NCI-H82 treated with DMSO at 0.1 percent for 48 hours (cell line): Measurements from ENCODE around the gene BCAM.
"Not testable (repeated sequence)": the region's sequence is repeated elsewhere in the genome, so short reads cannot be mapped to it uniquely, and the experiment has no call there.

Source experiments
- DNase-seq: peaks from one replicate; lab custom pipeline; 2025; ENCODE audit not compliant: unreplicated experiment; lab: John Stamatoyannopoulos, UW

The BCAM gene

DNA sequence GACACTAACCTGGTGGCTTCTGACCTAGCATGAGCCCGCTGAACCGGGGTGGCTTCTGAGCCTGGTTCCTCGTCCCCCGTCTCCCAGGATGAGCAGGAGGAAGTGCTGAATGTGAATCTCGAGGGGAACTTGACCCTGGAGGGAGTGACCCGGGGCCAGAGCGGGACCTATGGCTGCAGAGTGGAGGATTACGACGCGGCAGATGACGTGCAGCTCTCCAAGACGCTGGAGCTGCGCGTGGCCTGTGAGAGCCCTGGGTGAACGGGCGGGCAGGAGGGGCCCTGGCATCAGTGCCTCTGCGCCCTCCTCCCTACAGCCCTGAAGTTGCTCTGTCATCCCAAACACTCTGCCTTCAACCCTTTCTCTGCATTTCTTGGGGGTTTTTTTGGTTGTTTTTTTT lies 5.6 kb downstream of the BCAM start:
- no peak for DNase-seq

DNA sequence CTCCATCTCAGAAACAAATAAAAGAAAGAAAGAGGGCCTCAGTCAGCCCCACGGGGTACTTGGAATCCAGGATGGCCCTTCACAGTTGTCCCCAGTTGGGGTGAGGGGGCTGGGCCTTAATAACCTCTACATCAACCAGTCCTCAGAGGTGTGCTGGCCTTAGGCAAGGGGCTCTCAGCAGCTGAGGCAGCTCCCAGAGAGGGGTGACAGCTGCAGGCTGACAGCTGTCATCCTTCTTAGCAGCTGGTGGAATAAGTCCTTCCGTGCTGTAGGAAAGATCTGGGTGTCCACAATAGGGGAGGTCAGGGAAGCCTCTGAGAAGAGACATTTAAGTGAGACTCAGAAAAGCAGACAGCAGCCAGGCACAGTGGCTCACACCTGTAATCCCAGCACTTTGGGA lies 7.4 kb downstream of the BCAM start:
- peak; percentile 68 for DNase-seq

DNA sequence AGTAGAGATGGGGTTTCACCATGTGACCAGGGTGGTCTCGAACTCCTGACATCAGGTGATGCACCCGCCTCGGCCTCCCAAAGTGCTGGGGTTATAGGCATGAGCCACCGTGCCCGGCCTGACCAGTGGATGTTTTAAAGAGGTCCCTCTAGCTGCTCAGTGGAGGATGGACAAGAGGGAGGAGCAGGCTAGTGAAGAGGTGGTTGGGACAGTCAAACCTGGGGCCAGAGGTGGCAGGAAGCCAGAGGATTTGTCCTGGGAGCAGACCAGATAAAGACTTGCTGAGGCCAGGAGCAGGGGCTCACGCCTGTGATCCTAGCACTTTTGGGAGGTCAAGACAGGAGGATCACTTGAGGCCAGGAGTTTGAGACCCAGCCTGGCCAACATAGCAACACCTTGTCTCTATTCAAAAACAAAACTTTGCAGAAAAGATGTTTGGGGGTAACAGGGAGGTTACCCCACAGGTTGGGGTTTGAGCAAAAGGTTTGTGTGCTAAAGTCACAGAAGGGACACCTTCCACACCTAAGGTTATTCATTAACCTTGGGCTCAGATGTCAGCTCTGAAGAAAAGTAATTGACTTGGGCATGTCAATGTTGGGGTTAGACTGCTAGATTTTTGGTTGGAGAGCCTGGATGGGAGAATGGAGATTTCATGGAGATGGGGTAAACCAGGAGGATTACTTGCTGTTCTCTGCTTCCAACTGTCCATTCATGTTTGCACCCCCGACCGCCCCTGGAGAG lies 9.0 kb downstream of the BCAM start:
- no peak for DNase-seq

DNA sequence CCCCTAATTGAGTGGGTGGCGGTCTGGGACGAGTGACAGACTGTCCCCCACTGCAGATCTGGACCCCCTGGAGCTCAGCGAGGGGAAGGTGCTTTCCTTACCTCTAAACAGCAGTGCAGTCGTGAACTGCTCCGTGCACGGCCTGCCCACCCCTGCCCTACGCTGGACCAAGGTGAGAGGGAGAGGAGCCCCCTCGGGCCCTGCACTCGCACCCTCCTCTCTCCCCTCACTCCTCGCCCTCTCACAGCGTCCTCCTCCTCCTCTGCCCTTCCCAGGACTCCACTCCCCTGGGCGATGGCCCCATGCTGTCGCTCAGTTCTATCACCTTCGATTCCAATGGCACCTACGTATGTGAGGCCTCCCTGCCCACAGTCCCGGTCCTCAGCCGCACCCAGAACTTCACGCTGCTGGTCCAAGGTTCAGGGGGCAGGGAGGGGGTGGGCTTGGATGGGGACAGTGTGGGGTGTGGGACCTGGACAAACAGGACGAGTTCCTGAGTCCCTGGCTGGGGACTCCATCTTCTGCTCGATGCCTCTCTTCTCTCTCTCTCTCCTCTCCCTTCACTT lies 9.6 kb downstream of the BCAM start:
- DNase-seq, result no peak

DNA sequence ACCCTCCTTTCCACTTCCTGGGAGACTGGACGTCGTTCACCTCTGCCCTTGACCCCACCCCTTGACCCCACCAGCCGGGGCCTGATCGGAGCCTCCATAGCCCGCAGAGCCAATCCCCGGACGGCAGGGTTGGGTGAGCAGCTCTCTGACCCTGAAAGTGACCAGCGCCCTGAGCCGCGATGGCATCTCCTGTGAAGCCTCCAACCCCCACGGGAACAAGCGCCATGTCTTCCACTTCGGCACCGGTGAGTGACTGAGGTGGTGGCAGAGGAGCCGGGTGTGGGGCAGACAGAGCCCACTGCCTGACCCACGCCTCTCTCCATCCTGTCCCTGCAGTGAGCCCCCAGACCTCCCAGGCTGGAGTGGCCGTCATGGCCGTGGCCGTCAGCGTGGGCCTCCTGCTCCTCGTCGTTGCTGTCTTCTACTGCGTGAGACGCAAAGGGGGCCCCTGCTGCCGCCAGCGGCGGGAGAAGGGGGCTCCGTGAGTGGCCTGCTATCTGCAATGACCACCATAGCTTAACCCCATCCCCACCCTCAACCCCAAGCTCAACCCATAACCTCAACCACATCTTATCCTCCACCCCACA lies 10.4 kb downstream of the BCAM start:
- DNase-seq, result no peak

DNA sequence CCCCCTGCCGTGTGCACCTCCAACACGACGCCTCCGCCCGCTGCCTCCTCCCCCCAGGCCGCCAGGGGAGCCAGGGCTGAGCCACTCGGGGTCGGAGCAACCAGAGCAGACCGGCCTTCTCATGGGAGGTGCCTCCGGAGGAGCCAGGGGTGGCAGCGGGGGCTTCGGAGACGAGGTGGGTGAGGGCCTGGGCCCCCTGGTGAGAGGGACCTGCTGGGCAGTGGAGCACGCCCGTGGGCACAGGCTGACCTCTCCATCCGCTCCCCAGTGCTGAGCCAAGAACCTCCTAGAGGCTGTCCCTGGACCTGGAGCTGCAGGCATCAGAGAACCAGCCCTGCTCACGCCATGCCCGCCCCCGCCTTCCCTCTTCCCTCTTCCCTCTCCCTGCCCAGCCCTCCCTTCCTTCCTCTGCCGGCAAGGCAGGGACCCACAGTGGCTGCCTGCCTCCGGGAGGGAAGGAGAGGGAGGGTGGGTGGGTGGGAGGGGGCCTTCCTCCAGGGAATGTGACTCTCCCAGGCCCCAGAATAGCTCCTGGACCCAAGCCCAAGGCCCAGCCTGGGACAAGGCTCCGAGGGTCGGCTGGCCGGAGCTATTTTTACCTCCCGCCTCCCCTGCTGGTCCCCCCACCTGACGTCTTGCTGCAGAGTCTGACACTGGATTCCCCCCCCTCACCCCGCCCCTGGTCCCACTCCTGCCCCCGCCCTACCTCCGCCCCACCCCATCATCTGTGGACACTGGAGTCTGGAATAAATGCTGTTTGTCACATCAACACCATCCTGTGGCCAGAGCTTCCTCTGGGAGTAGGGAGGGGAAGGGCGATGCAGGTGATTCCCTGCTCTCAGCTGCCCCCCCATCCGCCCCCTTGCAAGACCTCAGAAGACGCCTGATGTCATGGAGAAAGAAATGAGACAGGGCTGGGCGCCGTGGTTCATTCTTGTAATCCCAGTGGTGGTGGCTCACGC lies 12.0 kb downstream of the BCAM start:
- no peak for DNase-seq

DNA sequence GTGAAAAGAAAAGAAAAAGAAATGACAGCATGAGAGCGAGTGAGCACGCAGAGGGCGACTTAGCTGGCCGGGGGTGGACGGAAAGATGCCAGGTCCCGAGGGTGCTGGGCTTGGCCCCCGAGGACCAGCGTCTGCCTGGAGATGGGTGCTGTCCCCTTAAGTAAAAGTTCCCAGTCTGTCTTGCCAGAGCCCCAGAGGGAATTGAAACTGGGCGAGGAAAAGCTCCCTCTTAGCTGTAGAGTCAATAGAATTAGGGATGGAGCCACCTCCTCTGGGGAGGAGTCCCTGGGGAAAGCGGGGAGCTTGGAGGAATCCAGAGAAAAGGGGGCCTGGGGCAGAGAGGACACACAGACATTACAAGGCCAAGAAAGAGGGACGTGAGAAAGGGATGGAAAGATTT lies 13.3 kb downstream of the BCAM start:
- DNase-seq, result no peak

DNA sequence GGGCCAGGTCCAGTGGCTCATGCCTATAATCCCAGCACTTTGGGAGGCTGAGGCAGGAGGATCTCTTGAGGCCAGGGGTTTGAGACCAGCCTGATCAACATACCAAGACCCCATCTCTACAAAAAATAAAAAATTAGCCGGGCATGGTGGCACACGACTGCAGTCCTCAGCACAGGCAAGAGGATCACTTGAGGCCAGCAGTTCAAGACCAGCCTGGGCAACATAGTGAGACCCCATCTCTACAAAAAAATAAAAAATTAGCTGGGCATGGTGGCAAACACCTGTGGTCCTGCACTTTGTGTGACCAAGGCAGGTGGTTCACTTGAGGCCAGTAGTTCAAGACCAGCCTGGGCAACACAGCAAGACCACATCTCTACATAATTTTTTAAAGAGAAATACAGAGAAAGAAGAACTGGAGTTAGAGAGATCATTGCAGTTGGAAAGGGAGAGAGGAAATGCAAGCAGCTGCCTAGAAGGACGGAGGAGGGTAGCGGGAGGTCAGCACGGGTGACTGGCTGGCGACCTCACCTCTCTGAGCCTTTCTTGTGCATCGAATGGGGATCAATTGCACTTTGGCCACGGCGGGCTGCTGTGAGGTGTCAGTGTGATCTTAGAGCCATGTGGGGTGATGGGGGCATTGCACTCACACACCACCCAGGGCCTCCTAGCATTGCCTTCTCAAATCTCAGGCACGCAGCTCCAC lies 13.9 kb downstream of the BCAM start:
- no peak for DNase-seq

DNA sequence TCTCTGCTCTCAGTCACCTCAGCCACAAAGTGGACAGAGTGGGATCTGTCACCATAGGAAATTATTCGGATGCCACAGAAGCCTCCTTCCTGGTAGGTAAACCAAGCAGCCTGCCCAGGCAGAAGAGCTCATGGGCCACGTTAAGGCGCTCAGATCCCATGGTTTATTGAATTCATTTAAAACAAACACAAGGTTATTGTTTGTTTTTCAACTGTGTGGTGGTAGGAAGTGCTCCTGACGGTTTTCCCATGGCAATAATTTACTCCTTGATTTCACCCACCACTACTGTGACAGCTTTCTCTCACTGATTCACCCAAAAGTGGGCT lies 14.4 kb downstream of the BCAM start:
- no peak for DNase-seq

DNA sequence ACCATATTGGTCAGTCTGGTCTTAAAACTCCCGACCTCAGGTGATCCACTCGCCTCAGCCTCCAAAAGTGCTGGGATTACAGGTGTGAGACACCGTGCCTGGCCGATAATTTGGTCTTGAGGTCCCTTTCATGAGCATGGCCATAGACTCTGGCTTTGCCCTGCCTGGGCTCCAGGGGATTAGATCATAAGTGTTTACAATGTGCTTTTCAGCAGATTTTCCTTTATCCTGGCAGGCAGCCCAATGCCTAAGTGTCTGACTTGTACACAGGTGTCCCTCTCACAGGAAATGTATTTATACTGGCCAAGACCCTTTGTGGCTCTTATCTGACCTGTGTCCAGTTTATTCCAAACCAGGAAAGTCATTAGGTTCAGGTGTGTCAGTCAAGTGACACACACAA lies 15.9 kb downstream of the BCAM start:
- DNase-seq, result peak; percentile 17

DNA sequence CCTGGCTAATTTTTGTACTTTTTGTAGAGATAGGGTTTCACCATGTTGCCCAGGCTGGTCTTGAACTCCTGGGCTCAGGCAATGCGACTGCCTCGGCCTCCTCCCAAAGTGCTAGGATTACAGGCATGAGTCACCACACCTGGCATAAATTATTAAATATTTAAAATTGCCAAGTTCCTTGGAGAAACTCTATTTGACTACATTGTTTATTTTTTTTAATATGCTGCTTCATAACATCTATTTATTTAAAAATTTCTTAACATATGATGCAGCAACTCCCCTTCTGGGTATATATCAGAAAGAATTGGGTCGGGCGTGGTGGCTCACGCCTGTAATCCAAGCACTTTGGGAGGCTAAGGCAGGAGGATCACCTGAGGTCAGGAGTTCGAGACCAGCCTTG lies 24.0 kb downstream of the BCAM start:
- not testable (repeated sequence) for DNase-seq

DNA sequence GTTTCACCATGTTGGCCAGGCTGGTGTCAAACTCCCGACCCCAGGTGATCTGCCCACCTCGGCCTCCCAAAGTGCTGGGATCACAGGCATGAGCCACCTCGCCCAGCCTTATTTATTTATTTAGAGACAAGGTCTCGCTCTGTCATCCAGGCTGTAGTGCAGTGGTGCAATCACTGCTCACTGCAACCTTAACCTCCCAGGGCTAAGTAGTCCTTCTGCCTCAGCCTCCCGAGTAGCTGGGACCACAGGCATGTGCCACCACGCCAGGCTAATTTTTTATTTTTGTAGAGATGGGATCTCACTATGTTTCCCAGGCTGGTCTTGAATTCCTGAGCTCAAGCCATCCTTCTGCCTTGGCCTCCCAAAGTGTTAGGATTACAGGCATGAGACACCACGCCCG lies 25.5 kb downstream of the BCAM start:
- DNase-seq, result not testable (repeated sequence)

DNA sequence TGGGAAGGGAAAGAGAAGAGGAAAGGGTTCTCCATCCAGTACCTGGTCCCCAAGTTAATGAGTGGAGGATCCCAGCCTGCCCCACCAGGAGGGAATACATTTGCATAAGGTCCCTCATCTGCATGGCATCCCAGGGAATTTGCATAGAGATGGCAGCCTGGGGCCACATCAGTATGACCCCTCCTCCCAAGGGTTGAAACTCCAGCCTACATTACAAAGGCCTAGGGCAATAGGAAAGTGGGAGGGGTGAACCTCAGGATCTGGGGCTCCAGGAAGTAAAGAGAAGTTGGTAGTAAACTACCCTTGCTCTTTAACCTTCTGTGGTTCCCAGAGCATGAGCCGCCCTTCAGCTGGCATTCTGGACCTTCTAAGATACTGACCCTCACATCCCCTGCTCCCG lies 30.4 kb downstream of the BCAM start:
- DNase-seq, result no peak

DNA sequence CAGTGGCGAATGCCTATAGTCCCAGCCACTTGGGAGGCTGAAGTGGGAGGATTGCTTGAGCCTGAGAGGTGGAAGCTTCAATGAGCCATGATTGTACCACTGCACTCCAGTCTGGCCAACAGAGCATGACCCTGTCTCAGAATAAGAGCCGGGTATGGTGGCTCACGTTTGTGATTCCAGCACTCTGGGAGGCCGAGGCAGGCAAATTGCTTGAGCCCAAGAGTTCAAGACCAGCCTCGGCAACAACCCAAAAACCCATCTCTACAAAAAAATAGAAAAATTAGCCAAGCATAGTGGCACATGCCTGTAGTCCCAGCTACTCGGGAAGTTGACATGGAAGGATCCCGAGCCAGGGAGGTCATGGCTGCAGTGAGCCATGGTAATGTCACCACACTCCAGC lies 31.9 kb downstream of the BCAM start:
- no peak for DNase-seq

DNA sequence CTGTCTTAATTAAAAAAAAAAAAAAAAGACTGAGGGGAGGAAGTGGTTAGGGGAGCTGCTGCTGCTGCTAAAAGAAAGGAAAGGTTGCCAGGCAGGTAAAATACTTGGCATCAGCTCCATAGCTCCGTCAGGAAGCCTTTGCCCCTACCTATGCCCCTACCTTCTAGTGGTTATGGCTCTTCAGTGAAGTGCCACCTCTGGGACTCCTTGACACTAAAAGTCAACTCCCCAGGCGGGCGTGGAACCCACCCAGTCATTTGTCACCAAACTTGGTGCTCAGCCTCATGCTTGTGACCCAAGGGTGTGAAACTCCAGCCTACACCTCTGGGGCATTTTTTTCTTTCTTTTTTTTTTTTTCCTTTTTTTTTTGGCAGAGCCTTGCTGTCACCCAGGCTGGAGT lies 32.3 kb downstream of the BCAM start:
- DNase-seq, result no peak

DNA sequence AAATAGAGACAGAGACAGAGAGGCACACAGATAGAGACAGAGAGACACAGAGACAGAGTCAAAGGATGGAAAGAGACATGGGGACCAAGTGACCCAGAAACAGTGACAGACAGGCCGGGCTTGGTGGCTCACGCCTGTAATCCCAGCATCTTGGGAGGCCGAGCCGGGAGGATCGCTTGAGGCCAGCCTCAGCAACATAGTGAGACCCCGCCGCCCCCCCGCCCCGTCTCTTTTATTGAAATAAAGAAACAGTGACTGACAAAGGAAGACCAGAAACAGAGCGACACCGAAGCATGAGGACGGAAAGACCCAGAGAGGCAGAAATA lies 36.3 kb downstream of the BCAM start:
- no peak for DNase-seq

DNA sequence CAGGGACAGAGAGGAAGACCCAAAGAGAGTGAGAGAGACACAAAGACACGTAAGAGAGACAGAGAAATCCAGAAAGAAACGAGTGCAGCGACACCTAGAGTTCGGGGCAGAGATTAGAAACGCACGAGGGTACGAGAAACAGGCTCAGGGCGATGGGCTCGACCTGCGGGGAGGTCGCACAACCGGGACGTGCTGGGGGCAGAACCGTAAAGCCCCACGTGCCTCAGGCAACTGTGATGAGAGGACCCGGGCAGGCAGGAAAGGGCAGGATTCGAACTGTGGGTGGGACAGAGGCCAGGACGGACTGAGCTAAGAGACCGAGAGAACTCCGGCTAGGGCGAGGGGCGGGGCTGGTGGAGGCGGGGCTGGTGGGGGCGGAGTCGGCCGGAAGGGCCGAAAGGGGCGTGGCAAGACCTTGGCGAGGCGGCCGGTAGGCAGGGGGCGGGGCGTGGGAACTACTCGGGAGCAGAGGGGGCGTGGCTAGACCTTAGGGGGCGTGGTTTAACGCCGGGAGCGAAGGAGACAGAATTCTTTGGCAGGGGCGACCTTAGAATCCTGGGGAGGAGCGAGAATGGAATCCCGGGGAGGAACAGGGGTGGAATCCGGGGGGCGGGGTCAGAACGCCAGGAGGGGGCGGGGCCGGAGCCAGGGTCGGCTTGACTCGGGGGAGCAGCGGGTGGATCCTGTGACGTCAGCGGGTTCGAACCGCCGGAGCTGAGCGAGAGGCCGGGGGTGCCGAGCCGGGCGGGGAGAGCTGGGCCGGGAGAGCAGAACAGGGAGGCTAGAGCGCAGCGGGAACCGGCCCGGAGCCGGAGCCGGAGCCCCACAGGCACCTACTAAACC lies 36.9 kb downstream of the BCAM start, which contains the start of gene NECTIN2:
TSS of gene NECTIN2 (plus strand) at position 686 of the 843 bp plus-strand sequence. CDS start 229 bp downstream, outside the sequence.
- peak; percentile 98 for DNase-seq

DNA sequence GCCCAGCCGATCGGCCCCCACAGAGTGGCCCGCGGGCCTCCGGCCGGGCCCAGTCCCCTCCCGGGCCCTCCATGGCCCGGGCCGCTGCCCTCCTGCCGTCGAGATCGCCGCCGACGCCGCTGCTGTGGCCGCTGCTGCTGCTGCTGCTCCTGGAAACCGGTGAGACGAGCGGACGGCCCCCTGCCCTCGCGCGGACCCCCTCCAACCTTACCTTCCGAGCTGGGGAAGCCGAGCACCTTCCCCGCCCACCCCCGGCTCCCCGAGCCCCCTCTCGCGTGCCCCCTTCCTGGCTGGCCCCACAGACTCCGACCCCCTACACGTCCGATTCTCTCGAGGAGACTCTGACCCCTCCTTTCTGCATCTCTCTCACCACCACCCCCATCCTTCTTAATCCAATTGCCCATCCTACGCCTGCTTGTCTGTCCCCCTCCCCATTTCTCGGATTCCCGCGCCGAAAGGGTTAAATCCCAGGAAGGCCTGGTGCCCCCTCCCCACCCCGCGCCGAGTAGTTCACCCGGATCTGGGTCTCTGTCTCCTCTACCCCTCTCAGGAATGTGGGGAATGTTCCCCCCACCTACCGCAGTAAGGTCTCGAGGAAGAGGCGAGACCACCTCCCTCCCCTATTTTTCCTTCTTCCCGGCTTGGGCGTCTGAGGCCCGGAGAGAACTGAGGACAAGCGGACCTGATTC lies 37.7 kb downstream of the BCAM start:
- DNase-seq, result peak; percentile 12

DNA sequence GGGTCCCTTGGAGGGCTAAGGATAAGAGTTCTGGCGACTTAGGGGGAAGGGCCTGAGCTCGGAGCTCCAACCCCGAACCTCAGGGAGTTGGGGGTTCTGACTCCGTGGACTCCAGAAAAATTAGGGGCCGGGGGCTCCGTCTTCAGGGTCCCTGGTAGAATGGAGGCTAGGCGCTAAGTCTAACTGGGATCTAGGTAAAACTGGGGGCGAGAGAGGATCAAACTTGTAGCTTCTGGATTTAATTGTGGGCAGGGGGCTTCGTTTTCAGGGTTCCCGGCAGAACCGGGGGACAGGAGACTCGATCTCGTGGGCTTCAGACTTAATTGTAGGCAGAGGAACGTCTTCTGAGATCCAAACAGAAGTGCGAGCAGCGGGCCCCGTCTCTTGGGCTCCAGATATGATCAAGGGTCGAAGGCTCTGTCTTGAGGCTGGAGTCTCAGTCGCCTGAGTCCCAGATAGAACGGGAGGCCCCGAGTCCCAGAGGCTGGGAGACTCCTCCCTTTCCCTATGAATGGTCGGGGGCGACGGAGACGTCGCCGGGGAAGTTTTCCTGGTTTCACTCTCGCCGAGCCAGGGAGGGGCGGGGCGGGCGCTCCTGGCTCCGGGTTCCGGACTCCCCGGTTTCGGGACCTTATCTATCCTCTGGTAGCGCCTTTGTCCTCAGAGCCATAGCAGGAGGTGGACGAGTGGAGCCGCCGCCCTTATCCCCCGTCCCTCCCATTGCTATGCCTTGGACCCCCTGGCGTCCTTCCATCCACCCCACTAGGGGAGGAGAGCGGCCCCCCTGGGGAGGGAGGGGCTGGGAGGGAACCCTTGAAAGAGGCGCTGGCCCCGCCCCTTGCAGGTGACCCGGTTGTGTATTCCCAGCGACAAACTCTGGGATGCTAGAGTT lies 38.5 kb downstream of the BCAM start:
- DNase-seq, result no peak
